Breast epithelium (tissue), 3 donors: ENCODE results near the gene COMMD9.

Experiments used
- CTCF ChIP-seq, 3 donors: fragments of 450-650 bp; IDR thresholded peaks; one replicate each; pipeline ENCODE4 v1.5.1; 2016 to 2017; ENCODE audit warnings: antibody characterized with exemption in 3 of 3, mild to moderate bottlenecking in 3 of 3, moderate library complexity in 3 of 3
- POLR2A ChIP-seq: fragments of 450-650 bp; IDR thresholded peaks from one replicate; pipeline ENCODE4 v1.6.1; 2016; ENCODE audit warnings: antibody characterized with exemption, mild to moderate bottlenecking, moderate library complexity
- POLR2AphosphoS5 ChIP-seq, 3 donors: sonication (generic); formaldehyde crosslinking; IDR thresholded peaks; one replicate each; pipeline ENCODE4 v1.6.1; 2017; ENCODE audit warnings: antibody characterized with exemption in 3 of 3

- TF ChIP-seq CTCF (IDR thresholded peaks at IDR 0.05) (no peak), POLR2A (no peak), POLR2AphosphoS5 (IDR thresholded peaks at IDR 0.05) (no peak)
Measured at GRCh38 chr11:36230779-36231699, 58.2 kb downstream of the COMMD9 start.
